ENCODE results near the gene AHR. TPM values are rescaled to one million over a fixed set of nuclear protein-coding genes. Genes with fewer than 3 reads are reported as not detected.

AHR gene
- total and polyA plus RNA-seq, 8 donors = 58.9 to 200 (median 65.7) TPM

DNA sequence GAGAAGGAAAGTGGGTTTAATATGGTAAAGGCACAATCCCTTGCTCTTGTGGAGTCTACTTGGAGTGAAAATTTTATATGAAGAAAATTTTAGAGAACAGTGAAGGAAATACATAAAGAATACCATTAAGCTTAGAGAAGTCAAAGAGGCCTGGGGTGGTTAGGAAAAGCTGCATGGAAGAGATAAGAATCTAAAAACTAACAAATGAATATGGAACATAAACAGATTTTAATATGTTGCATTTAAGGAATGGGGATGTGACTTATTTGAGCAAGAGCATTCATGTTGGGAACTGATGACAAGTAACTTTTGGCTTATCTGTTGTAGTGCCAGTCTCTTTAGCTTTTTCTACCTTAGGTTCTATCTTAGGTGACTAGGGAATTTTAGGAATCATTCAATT lies 31.0 kb downstream of the AHR start:
- DNase-seq = no peak

DNA sequence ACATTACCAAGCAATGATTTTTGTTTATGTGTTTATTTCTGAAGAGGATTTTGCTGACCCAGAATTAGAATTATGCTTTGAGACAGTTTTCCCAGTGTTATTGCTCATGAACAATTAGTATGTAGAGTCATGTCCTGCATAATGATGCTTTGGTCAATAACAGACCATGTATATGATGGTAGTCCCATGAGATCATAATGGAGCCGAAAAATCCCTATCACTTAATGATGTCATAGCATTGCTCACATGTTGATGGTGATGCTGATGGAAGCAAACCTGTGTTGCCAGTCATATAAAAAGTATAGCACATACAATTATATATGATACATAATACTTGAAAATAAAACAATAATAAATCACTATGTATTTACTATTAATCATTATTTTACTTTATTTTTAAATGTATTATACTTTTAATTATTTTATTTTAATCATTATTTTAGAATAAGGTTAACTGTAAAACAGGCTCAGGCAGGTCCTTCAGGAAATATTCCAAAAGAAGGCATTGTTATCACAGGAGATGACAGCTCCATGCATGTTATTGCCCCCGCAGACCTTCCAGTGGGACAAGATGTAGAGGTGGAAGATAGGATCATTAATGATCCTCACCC lies 33.5 kb downstream of the AHR start:
- H3K27me3 ChIP-seq = no peaks in the 10 kb centered on the region
- ATAC-seq = no peak
- intact Hi-C loops (cut with DNase I) = no loop called here
- DNase-seq = no peak
- no peak overlapping the region for H3K4me3 ChIP-seq
- H3K27ac ChIP-seq = no peak overlapping the region
- peaks cover 0 to 97% of the 10 kb centered on the region in 2 donors for H3K36me3 ChIP-seq
- TF ChIP-seq, protein P1, sequence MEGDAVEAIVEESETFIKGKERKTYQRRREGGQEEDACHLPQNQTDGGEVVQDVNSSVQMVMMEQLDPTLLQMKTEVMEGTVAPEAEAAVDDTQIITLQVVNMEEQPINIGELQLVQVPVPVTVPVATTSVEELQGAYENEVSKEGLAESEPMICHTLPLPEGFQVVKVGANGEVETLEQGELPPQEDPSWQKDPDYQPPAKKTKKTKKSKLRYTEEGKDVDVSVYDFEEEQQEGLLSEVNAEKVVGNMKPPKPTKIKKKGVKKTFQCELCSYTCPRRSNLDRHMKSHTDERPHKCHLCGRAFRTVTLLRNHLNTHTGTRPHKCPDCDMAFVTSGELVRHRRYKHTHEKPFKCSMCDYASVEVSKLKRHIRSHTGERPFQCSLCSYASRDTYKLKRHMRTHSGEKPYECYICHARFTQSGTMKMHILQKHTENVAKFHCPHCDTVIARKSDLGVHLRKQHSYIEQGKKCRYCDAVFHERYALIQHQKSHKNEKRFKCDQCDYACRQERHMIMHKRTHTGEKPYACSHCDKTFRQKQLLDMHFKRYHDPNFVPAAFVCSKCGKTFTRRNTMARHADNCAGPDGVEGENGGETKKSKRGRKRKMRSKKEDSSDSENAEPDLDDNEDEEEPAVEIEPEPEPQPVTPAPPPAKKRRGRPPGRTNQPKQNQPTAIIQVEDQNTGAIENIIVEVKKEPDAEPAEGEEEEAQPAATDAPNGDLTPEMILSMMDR (IDR thresholded peaks at IDR 0.05) = no peak
- H3K9me3 ChIP-seq = no peaks in the 10 kb centered on the region
- peaks cover 0 to 12% of the 10 kb centered on the region in 2 donors for H3K4me1 ChIP-seq

More for the DNA sequence above, 31.0 kb downstream of the AHR start:
- intact Hi-C loops (cut with DNase I) = no loop called here
- peaks cover 0 to 29% of the 10 kb centered on the region in 2 donors for H3K4me1 ChIP-seq
- no peak overlapping the region for H3K4me3 ChIP-seq
- no peaks in the 10 kb centered on the region for H3K27me3 ChIP-seq
- no peak overlapping the region for H3K27ac ChIP-seq
- no peaks in the 10 kb centered on the region for H3K9me3 ChIP-seq
- ATAC-seq = no peak
- TF ChIP-seq, protein P1 (IDR thresholded peaks at IDR 0.05) = no peak
- peaks cover 0 to 90% of the 10 kb centered on the region in 2 donors for H3K36me3 ChIP-seq

DNA sequence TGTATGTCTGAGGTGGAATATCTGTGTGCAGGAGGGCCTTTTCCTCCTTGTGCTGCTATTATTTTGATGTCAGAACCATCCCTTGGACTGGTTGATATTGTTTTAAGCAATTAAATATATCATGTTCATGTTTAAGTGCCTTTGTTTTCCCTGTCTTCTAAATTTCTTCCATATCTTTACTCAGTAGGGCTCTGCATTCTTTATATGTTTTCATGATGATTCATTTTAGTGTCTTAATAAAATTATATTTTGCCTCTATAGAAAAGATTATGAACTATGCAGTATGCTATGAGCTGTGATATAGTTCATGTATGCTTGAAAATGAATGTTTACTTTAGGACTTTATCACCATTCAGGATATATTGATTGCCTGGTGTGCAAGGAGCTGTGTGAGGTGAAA lies 34.8 kb downstream of the AHR start:
- Histone ChIP-seq H3K27me3 (no peaks in the 10 kb centered on the region), H3K4me1 (peaks cover 0 to 5% of the 10 kb centered on the region in 2 donors), H3K4me3 (no peak overlapping the region), H3K27ac (no peak overlapping the region), H3K36me3 (peaks cover 0 to 95% of the 10 kb centered on the region in 2 donors), H3K9me3 (no peaks in the 10 kb centered on the region)
- intact Hi-C loops (cut with DNase I) = no loop called here
- ATAC-seq (no peak), DNase-seq (no peak)
- TF ChIP-seq, protein P1 (IDR thresholded peaks at IDR 0.05) = no peak

DNA sequence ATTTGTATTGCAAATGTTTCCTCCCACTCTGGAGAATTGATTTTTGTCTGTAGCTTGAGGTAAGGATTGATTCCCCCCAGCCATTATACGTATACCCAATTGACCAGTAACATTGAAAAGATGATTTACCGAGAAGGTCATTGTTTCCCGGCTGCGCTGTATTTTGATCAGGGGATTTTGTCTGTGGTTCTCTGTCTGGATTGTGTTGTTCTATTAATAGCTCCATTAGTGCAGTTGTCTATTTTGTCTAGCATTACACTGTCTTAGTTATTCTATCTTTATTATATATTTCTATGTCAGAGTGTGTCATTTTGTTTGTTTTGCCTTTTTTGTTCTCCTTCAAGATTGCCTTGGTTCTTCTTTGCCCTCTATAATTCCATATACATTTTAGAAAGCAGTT lies 37.7 kb downstream of the AHR start:
- Histone ChIP-seq H3K27me3 (no peaks in the 10 kb centered on the region), H3K27ac (peak overlapping the region in 1 of 2 donors; percentile 29), H3K9me3 (no peaks in the 10 kb centered on the region), H3K4me1 (peaks cover 9 to 10% of the 10 kb centered on the region in 2 donors), H3K4me3 (no peak overlapping the region), H3K36me3 (peaks cover 0 to 92% of the 10 kb centered on the region in 2 donors)
- TF ChIP-seq, protein P1 (IDR thresholded peaks at IDR 0.05) = no peak
- intact Hi-C loops (cut with DNase I) = no loop called here
- DNase-seq (no peak), ATAC-seq (no peak)

DNA sequence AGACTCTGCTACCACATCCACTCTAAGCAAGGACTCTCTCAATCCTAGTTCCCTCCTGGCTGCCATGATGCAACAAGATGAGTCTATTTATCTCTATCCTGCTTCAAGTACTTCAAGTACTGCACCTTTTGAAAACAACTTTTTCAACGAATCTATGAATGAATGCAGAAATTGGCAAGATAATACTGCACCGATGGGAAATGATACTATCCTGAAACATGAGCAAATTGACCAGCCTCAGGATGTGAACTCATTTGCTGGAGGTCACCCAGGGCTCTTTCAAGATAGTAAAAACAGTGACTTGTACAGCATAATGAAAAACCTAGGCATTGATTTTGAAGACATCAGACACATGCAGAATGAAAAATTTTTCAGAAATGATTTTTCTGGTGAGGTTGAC lies 40.7 kb downstream of the AHR start:
- intact Hi-C loops (cut with DNase I) = no loop called here
- DNase-seq (no peak), ATAC-seq (peak; percentile 14)
- peaks cover 0 to 79% of the 10 kb centered on the region in 2 donors for H3K36me3 ChIP-seq
- no peaks in the 10 kb centered on the region for H3K9me3 ChIP-seq
- TF ChIP-seq, protein P1 (IDR thresholded peaks at IDR 0.05) = no peak
- H3K4me3 ChIP-seq = no peak overlapping the region
- peak overlapping the region in 1 of 2 donors; percentile 2 for H3K27ac ChIP-seq
- H3K27me3 ChIP-seq = no peaks in the 10 kb centered on the region
- peaks cover 17 to 20% of the 10 kb centered on the region in 2 donors for H3K4me1 ChIP-seq

All from left lung (tissue), 10 donors.